Measurements from ENCODE around the gene TTYH3.

TTYH3 gene

GRCh38 chr7:2686101-2686500 lies 54.3 kb downstream of the TTYH3 start:
- no peak overlapping the region for H3K4me3 ChIP-seq (IDR thresholded peaks at IDR 0.05; ENCODE audit: insufficient read depth, low read depth, low read length)
- H4K20me1 ChIP-seq (ENCODE audit: insufficient read depth), result no peaks in the 10 kb centered on the region
- no peaks in the 10 kb centered on the region for H3K79me2 ChIP-seq (ENCODE audit: insufficient read depth, low read depth)
- H2AFZ ChIP-seq (ENCODE audit: low read depth), result no peak overlapping the region
- H3K27ac ChIP-seq, result no peak overlapping the region
- no peaks in the 10 kb centered on the region for H3K36me3 ChIP-seq (ENCODE audit: insufficient read depth)
- TF ChIP-seq CTCF (conservative IDR thresholded peaks at IDR 0.05; ENCODE audit: low read depth, low read length), result no peak
- H3K27me3 ChIP-seq (ENCODE audit: insufficient read depth, low read depth), result peaks cover 45% of the 10 kb centered on the region; the same call in 1 of the 2 replicates
- H3K9ac ChIP-seq, result no peak overlapping the region
- no peak overlapping the region for H3K4me2 ChIP-seq
- peaks cover 27% of the 10 kb centered on the region for H3K4me1 ChIP-seq (ENCODE audit: low read depth, poor library complexity, severe bottlenecking)

- no peak for TF ChIP-seq CTCF (conservative IDR thresholded peaks at IDR 0.05; ENCODE audit: low read depth, low read length)
- Histone ChIP-seq H3K9ac (no peak overlapping the region), H3K27ac (no peak overlapping the region), H2AFZ (ENCODE audit: low read depth) (no peak overlapping the region), H3K36me3 (ENCODE audit: insufficient read depth) (no peaks in the 10 kb centered on the region), H3K27me3 (ENCODE audit: insufficient read depth, low read depth) (peaks cover 34% of the 10 kb centered on the region; the same call in 1 of the 2 replicates), H3K4me1 (ENCODE audit: low read depth, poor library complexity, severe bottlenecking) (peaks cover 29% of the 10 kb centered on the region), H3K4me3 (IDR thresholded peaks at IDR 0.05; ENCODE audit: insufficient read depth, low read depth, low read length) (no peak overlapping the region), H4K20me1 (ENCODE audit: insufficient read depth) (no peaks in the 10 kb centered on the region), H3K79me2 (ENCODE audit: insufficient read depth, low read depth) (no peaks in the 10 kb centered on the region), H3K4me2 (no peak overlapping the region)
These were observed 55.6 kb downstream of the TTYH3 start for GRCh38 chr7:2687338-2687869.

GRCh38 chr7:2687881-2688318 lies 56.1 kb downstream of the TTYH3 start, which contains the start of gene AMZ1:
TSS of gene AMZ1 (plus strand) at chr7:2688202. CDS start at chr7:2700452, 12,250 bp downstream.
- Histone ChIP-seq H3K36me3 (ENCODE audit: insufficient read depth) (no peaks in the 10 kb centered on the region), H3K27ac (no peak within 1 kb of the TSS), H3K4me2 (peak within 1 kb of the TSS; percentile 69), H3K4me3 (IDR thresholded peaks at IDR 0.05; ENCODE audit: insufficient read depth, low read depth, low read length) (no peak within 1 kb of the TSS), H4K20me1 (ENCODE audit: insufficient read depth) (no peaks in the 10 kb centered on the region), H2AFZ (ENCODE audit: low read depth) (peak within 1 kb of the TSS; percentile 57), H3K9ac (peak within 1 kb of the TSS; percentile 11; the same call in 1 of the 2 replicates), H3K79me2 (ENCODE audit: insufficient read depth, low read depth) (no peaks in the 10 kb centered on the region), H3K27me3 (ENCODE audit: insufficient read depth, low read depth) (peaks cover 31% of the 10 kb centered on the region; the same call in 1 of the 2 replicates), H3K4me1 (ENCODE audit: low read depth, poor library complexity, severe bottlenecking) (peaks cover 29% of the 10 kb centered on the region)
- TF ChIP-seq CTCF (conservative IDR thresholded peaks at IDR 0.05; ENCODE audit: low read depth, low read length), result no peak

GRCh38 chr7:2688409-2689342 lies 56.9 kb downstream of the TTYH3 start:
- H3K36me3 ChIP-seq (ENCODE audit: insufficient read depth), result no peaks in the 10 kb centered on the region
- no peak overlapping the region for H3K4me3 ChIP-seq (IDR thresholded peaks at IDR 0.05; ENCODE audit: insufficient read depth, low read depth, low read length)
- peaks cover 29% of the 10 kb centered on the region for H3K4me1 ChIP-seq (ENCODE audit: low read depth, poor library complexity, severe bottlenecking)
- peak overlapping the region; percentile 11; the same call in 1 of the 2 replicates for H3K9ac ChIP-seq
- TF ChIP-seq CTCF (conservative IDR thresholded peaks at IDR 0.05; ENCODE audit: low read depth, low read length), result no peak
- no peaks in the 10 kb centered on the region for H3K79me2 ChIP-seq (ENCODE audit: insufficient read depth, low read depth)
- peak overlapping the region; percentile 69 for H3K4me2 ChIP-seq
- H2AFZ ChIP-seq (ENCODE audit: low read depth), result peak overlapping the region; percentile 57
- H3K27me3 ChIP-seq (ENCODE audit: insufficient read depth, low read depth), result peaks cover 25% of the 10 kb centered on the region; the same call in 1 of the 2 replicates
- no peaks in the 10 kb centered on the region for H4K20me1 ChIP-seq (ENCODE audit: insufficient read depth)
- H3K27ac ChIP-seq, result no peak overlapping the region
